Cardiac fibroblast (primary cell): ENCODE results near the gene PLOD1.
"Not testable (repeated sequence)": the region's sequence is repeated elsewhere in the genome, so short reads cannot be mapped to it uniquely, and the experiment has no call there.

Experiments used
- DNase-seq, 2 donors: peaks; one replicate each; pipeline versions ENCODE4 v3.0.0 to v3.0.0-alpha.2; 2010; ENCODE audit warnings: low read depth in 2 of 2
- H3K4me3 ChIP-seq, 2 donors: replicated peaks in 1 of 2; 1 replicate in 1 of 2; 2 replicates in 1 of 2; pipeline ENCODE4 v1.5.1; 2011; ENCODE audit warnings: low read depth in 2 of 2, low read length in 2 of 2, mild to moderate bottlenecking in 2 of 2, moderate library complexity in 1 of 2
- TF ChIP-seq, protein P1 (sequence below): IDR thresholded peaks from one replicate; pipeline ENCODE4 v1.5.1; 2011; ENCODE audit warnings: low read depth, mild to moderate bottlenecking, low read length, inconsistent platforms

Gene PLOD1

DNA sequence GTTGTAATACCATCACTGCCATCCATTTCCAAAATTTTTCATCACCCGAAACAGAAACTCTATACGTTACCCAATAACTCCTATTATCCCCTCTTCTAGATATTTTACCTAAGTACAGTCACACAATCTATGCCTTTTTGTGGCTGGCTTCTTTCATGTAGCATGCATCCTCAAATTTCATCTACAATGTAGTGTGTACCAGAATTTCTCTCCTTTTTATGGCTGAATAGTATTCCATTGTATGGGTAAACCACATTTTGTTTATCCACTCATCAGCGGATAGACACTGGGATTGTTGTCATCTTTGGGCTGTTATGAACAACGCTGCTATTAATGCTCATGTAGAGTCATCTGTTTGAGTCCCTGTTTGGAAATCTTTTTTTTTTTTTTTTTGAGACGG lies 29.5 kb upstream of the PLOD1 start:
- no peak for DNase-seq
- no peak overlapping the region for H3K4me3 ChIP-seq
- TF ChIP-seq, protein P1, sequence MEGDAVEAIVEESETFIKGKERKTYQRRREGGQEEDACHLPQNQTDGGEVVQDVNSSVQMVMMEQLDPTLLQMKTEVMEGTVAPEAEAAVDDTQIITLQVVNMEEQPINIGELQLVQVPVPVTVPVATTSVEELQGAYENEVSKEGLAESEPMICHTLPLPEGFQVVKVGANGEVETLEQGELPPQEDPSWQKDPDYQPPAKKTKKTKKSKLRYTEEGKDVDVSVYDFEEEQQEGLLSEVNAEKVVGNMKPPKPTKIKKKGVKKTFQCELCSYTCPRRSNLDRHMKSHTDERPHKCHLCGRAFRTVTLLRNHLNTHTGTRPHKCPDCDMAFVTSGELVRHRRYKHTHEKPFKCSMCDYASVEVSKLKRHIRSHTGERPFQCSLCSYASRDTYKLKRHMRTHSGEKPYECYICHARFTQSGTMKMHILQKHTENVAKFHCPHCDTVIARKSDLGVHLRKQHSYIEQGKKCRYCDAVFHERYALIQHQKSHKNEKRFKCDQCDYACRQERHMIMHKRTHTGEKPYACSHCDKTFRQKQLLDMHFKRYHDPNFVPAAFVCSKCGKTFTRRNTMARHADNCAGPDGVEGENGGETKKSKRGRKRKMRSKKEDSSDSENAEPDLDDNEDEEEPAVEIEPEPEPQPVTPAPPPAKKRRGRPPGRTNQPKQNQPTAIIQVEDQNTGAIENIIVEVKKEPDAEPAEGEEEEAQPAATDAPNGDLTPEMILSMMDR = no peak

DNA sequence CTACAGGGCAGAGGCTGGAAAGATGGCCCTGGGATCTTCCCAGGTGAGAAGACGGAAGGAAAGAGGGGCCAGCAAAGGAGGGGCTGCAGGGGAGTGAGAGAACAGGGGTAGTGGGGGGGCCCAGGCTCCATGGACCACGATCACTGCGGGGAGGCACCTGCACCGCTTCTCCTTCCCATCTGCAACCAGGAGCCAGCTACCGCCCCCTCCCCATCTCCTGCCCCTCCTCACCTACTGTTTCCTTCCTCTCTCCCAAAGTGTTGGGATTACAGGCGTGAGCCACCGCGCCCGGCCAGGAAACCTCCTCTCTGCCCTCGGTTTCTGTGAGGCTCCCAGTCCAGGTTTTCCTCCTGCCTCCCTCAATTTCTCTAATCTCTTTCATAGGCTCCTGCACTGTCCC lies 27.6 kb upstream of the PLOD1 start:
- TF ChIP-seq, protein P1 = no peak
- no peak overlapping the region for H3K4me3 ChIP-seq
- DNase-seq = no peak

DNA sequence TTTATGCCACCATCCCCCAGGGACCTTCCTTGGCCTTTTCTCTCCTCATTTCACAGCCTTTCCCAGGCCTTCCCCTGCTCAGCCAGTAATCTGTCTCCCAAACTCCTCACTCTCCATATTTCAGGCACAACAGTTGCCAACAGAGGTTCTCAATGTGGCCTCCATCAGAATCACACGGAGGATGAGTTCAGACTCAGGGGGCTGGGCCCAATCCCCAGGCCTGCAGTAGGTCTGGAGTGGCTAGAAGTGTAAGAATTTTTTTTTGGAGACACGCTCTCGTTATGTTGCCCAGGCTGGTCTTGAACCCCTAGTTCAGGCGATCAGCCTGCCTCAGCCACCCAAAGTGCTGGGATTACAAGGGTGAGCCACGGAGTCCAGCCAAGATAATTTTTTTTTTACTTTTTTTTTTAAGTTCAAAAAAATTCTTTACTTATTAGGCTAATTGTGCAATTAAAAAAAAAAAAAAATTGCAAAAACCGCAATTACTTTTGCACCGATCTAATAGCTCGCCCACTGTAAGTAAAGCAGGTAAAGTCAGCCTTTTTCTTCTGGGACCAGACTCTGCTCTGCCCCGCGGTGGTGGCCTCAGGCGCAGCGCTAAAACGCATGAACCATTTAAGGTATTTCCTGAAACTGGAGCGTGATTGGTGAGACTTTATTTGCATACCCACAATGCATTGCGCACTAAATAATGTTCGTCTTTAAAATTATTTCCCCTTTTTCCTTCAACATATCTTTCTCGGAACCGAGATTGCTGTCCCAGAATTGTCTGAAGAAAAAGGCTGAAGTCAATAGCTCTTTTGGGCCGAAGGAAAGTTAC lies 27.0 kb upstream of the PLOD1 start:
- TF ChIP-seq, protein P1 = peak; percentile 80
- no peak overlapping the region for H3K4me3 ChIP-seq
- peak; percentile 97 for DNase-seq

DNA sequence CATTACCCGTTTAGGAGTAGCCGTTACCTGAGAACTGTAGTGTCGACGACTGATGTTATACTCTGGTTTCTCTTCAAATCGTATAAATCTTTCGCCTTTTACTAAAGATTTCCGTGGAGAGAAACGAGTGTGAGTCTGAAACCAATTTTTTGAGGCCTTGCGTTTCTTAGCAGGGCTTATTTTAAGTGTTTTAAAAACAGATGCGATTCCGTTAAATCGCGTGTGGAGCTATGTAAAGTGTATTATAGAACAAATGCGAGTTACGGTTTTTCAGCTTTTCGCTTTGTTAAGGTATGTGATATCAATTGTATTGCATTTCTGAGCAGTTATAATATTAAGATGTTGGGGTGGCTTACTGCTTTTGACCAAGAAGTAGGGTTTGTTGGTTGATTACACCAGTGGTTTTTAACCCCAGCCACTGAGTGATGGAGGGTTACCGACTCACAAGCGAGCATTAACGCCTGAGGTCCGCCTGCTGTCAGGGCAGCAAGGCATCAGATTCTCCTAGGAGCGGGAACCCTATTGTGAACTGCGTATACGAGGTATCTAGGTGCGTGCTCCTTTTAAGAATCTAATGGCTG lies 26.3 kb upstream of the PLOD1 start:
- peak; percentile 98 to 99 for DNase-seq
- TF ChIP-seq, protein P1 = no peak
- H3K4me3 ChIP-seq = peak overlapping the region; percentile 53 to 61

DNA sequence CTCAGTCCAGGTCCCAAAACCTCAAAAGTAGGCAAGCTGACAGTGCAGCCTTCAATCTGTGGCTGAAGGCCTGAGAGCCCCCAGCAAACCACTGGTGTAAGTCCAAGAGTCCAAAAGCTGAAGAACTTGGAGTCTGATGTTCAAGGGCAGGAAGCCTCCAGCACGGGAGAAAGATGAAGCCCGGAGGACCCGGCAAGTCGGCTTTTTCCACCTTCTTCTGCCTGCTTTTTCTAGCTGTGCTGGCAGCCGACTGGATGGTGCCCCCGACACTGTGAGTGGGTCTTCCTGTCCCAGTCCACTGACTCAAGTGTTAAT lies 23.6 kb upstream of the PLOD1 start:
- DNase-seq, H3K4me3 ChIP-seq: not testable (repeated sequence)

DNA sequence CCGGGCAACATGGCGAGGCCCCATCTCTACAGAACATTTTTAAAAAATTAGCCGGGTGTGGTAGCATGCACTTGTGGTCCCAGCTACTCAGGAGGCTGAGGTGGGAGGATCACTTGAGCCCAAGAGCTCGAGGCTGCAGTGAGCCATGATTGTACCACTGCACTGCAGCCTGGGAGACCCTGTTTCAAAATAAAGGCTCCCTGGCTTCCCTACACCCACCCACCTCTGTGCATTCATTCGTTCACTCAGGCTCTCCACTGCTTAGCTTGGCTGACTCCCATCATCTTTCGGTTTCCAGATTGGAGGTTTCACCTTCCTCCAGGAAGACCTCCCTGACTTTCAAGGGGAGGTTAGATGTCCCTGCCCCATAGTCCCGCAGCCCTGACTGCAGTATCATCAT lies 22.5 kb upstream of the PLOD1 start:
- DNase-seq = no peak

DNA sequence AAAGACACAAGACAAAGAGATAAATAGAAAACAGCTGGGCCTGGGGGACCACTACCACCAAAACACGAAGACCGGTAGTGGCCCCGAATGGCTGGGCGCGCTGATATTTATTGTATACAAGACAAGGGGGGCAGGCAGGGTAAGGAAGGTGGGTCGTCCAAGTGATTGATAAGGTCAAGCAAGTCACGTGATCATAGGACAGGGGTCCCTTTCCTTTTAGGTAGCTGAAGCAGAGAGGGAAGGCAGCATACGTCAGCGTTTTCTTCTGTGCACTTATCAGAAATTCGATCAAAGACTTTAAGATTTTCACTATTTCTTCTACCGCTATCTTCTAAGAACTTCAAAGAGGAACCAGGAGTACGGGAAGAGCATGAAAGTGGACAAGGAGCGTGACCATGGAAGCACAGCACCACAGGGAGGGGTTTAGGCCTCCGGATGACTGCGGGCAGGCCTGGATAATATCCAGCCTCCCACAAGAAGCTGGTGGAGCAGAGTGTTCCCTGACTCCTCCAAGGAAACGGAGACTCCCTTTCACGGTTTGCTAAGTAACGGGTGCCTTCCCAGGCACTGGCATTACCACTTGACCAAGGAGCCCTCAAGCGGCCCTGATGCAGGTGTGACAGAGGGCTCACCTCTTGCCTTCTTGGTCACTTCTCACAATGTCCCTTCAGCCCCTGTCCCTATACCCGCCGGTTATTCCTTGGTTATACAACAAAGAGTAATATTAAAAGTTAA lies 21.9 kb upstream of the PLOD1 start:
- not testable (repeated sequence) for DNase-seq, H3K4me3 ChIP-seq

More for the DNA sequence above, 22.5 kb upstream of the PLOD1 start:
- TF ChIP-seq, protein P1 = no peak
- H3K4me3 ChIP-seq = no peak overlapping the region
